IMR-90 (cell line): ENCODE measurements around the gene TMEM17.

Experiments used
- CEBPB ChIP-seq: IDR thresholded peaks from 2 replicates; pipeline ENCODE4 v1.6.1; 2012; ENCODE audit warnings: low read depth, low read length, improper control_type of control experiment
- CHD1 ChIP-seq: IDR thresholded peaks from 2 replicates; pipeline ENCODE4 v1.6.1; 2012; ENCODE audit warnings: low read depth, low read length, improper control_type of control experiment
- POLR2A ChIP-seq: IDR thresholded peaks from 2 replicates; pipeline ENCODE4 v1.6.1; 2012; ENCODE audit warnings: mild to moderate bottlenecking, low read depth, low read length
- SMC3 ChIP-seq: fragments of 150-350 bp; IDR thresholded peaks from 2 replicates; pipeline ENCODE4 v1.6.1; 2016; ENCODE audit warnings: low read depth, mild to moderate bottlenecking, antibody characterized with exemption, low read length, moderate library complexity
- TF ChIP-seq, protein P1 (sequence below): conservative IDR thresholded peaks from 2 replicates; pipeline ENCODE4 v1.5.1; 2012; ENCODE audit warnings: mild to moderate bottlenecking, low read depth, low read length, improper control_type of control experiment
- TF ChIP-seq, protein P2 (sequence below): fragments of 150-350 bp; IDR thresholded peaks from 2 replicates; pipeline ENCODE4 v1.6.1; 2017; ENCODE audit warnings: mild to moderate bottlenecking, antibody characterized with exemption, low read length, low read depth

DNA sequence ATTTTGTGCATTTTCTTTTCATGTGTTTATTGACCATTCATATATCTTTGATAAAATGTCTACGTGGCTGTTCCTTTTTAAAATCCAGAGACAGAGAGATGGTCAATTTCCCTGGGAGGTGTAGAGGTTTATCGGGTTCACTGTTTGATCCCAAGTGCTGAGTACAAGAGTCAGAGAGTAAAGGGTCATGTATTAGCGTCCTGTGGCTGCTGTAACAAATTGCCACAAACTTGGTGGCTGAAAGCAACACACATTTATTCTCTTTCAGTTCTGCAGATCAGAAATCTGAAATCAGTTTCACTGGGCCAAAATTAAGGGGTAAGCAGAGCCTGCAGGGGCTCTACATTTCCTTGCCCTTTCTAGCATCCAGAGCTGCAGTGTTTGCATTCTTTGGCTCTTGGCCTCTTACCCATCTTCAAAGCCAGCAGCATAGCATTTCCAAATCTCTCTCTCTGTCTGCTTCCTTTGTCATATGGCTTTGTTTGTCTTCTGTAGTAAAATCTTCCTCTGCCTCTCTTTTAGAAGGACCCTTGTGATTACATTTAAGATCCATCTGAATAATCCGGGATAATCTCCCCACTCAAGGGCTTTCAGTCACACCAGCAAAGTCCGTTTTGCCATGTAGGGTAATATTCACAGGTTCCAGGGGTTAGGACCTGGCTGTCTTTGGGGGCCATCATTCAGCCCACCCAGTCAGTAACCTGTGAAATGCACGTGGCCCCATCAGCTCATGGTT, 49.9 kb downstream of the TMEM17 start:
- TF ChIP-seq, protein P1, sequence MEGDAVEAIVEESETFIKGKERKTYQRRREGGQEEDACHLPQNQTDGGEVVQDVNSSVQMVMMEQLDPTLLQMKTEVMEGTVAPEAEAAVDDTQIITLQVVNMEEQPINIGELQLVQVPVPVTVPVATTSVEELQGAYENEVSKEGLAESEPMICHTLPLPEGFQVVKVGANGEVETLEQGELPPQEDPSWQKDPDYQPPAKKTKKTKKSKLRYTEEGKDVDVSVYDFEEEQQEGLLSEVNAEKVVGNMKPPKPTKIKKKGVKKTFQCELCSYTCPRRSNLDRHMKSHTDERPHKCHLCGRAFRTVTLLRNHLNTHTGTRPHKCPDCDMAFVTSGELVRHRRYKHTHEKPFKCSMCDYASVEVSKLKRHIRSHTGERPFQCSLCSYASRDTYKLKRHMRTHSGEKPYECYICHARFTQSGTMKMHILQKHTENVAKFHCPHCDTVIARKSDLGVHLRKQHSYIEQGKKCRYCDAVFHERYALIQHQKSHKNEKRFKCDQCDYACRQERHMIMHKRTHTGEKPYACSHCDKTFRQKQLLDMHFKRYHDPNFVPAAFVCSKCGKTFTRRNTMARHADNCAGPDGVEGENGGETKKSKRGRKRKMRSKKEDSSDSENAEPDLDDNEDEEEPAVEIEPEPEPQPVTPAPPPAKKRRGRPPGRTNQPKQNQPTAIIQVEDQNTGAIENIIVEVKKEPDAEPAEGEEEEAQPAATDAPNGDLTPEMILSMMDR, result no peak
- no peak for TF ChIP-seq POLR2A
- no peak for TF ChIP-seq CEBPB
- no peak for TF ChIP-seq SMC3
- TF ChIP-seq CHD1, result no peak
- TF ChIP-seq, protein P2, sequence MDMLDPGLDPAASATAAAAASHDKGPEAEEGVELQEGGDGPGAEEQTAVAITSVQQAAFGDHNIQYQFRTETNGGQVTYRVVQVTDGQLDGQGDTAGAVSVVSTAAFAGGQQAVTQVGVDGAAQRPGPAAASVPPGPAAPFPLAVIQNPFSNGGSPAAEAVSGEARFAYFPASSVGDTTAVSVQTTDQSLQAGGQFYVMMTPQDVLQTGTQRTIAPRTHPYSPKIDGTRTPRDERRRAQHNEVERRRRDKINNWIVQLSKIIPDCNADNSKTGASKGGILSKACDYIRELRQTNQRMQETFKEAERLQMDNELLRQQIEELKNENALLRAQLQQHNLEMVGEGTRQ, result no peak
